ENCODE results near the gene KCTD4.

KCTD4 gene

DNA sequence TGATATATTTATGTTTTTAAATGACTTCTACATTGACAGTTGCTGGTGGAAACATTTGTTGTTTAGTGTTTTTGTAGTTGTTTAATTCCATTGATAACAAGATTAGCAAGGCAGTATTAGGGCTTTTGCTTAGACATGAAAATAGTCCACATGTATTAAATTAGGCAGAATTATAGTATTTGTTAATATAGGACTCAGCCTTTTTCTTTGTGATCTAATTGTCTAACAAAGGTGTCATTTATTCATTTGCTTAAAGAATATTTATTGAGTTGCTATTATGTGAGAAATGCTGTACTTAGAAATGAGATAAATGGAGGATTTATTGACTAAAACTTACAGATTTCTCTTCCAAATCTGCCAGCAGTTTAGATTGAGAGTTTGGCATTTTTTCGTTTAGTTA is 41.7 kb upstream of the KCTD4 start:
- Histone ChIP-seq H2BK12ac (ENCODE audit: low read length in 2 of 2) (no peak overlapping the region), H3K4ac (ENCODE audit: low read depth in 1 of 2, low read length in 2 of 2) (no peak overlapping the region), H3K27ac (ENCODE audit: low read length, poor library complexity, severe bottlenecking) (no peak overlapping the region), H3K9me3 (ENCODE audit: control insufficient read depth, low read length) (no peaks in the 10 kb centered on the region), H2BK5ac (ENCODE audit: low read depth, low read length, poor library complexity, severe bottlenecking) (no peak overlapping the region), H3K18ac (ENCODE audit: low read depth in 1 of 2, low read length in 2 of 2) (no peak overlapping the region), H3K4me3 (ENCODE audit: insufficient read depth in 1 of 2, low read depth in 1 of 2, low read length in 2 of 2) (no peak overlapping the region), H2AFZ (ENCODE audit: low read depth, low read length) (no peak overlapping the region), H2AK5ac (ENCODE audit: low read length, severe bottlenecking) (no peak overlapping the region), H3K14ac (ENCODE audit: low read length in 2 of 2) (no peak overlapping the region), H2BK120ac (ENCODE audit: low read depth, low read length) (no peak overlapping the region), H4K91ac (ENCODE audit: low read length) (no peak overlapping the region), H3K36me3 (ENCODE audit: control insufficient read depth in 1 of 2, insufficient read depth in 2 of 2, low read depth in 1 of 2, low read length in 2 of 2) (peaks cover 0 to 3% of the 10 kb centered on the region in 2 experiments), H3K4me2 (ENCODE audit: low read length, poor library complexity, severe bottlenecking) (no peak overlapping the region), H3K79me1 (replicated peaks; ENCODE audit: low read length, poor library complexity, severe bottlenecking) (peaks cover 18% of the 10 kb centered on the region), H3K4me1 (ENCODE audit: control insufficient read depth, insufficient read depth, low read depth, low read length) (peaks cover 6% of the 10 kb centered on the region), H2BK15ac (ENCODE audit: low read depth, poor library complexity, severe bottlenecking) (no peak overlapping the region), H3K27me3 (ENCODE audit: control insufficient read depth in 1 of 2, insufficient read depth in 1 of 2, low read length in 2 of 2) (no peaks in the 10 kb centered on the region), H4K8ac (ENCODE audit: low read length) (no peak overlapping the region), H3K9ac (ENCODE audit: low read length) (peak overlapping the region; percentile 39), H3K23ac (ENCODE audit: low read length in 2 of 2) (no peak overlapping the region)
- WGBS = no CpG with 5 or more reads among the region's 1 CpG
- DNase-seq = no peak

DNA sequence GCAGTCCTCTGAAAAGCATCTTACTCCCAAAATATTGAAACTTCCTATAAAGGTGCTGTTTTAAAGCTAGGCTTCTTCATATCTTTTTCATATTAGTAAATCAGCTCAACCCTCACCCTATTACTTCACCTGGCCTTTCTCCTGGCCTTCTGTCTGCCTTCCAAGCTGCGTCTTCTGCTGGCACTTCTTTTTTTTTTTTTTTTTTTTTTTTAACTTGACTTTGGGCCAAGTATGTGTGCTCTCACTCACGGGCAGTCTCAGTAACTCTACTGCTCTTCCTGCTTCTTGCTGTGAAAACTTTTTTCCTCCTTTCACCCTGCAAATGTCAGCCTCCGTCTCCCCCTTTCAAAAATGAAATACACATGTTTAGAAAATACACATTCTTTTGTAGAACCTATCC is 41.2 kb upstream of the KCTD4 start:
- H3K23ac ChIP-seq (ENCODE audit: low read length in 2 of 2) = no peak overlapping the region
- peaks cover 6% of the 10 kb centered on the region for H3K4me1 ChIP-seq (ENCODE audit: control insufficient read depth, insufficient read depth, low read depth, low read length)
- H2BK12ac ChIP-seq (ENCODE audit: low read length in 2 of 2) = no peak overlapping the region
- peaks cover 0 to 3% of the 10 kb centered on the region in 2 experiments for H3K36me3 ChIP-seq (ENCODE audit: control insufficient read depth in 1 of 2, insufficient read depth in 2 of 2, low read depth in 1 of 2, low read length in 2 of 2)
- WGBS = 19% methylated on average over 2 of the region's 3 CpGs
- H3K4me3 ChIP-seq (ENCODE audit: insufficient read depth in 1 of 2, low read depth in 1 of 2, low read length in 2 of 2) = no peak overlapping the region
- H2BK5ac ChIP-seq (ENCODE audit: low read depth, low read length, poor library complexity, severe bottlenecking) = no peak overlapping the region
- H3K18ac ChIP-seq (ENCODE audit: low read depth in 1 of 2, low read length in 2 of 2) = no peak overlapping the region
- peak overlapping the region; percentile 39 for H3K9ac ChIP-seq (ENCODE audit: low read length)
- no peak overlapping the region for H3K4ac ChIP-seq (ENCODE audit: low read depth in 1 of 2, low read length in 2 of 2)
- H2AK5ac ChIP-seq (ENCODE audit: low read length, severe bottlenecking) = no peak overlapping the region
- no peaks in the 10 kb centered on the region for H3K27me3 ChIP-seq (ENCODE audit: control insufficient read depth in 1 of 2, insufficient read depth in 1 of 2, low read length in 2 of 2)
- no peak overlapping the region for H2BK120ac ChIP-seq (ENCODE audit: low read depth, low read length)
- no peak overlapping the region for H4K8ac ChIP-seq (ENCODE audit: low read length)
- peaks cover 16% of the 10 kb centered on the region for H3K79me1 ChIP-seq (replicated peaks; ENCODE audit: low read length, poor library complexity, severe bottlenecking)
- no peak overlapping the region for H2AFZ ChIP-seq (ENCODE audit: low read depth, low read length)
- no peak overlapping the region for H2BK15ac ChIP-seq (ENCODE audit: low read depth, poor library complexity, severe bottlenecking)
- DNase-seq = peak; percentile 60
- H4K91ac ChIP-seq (ENCODE audit: low read length) = no peak overlapping the region
- no peak overlapping the region for H3K14ac ChIP-seq (ENCODE audit: low read length in 2 of 2)
- H3K4me2 ChIP-seq (ENCODE audit: low read length, poor library complexity, severe bottlenecking) = no peak overlapping the region
- no peak overlapping the region for H3K27ac ChIP-seq (ENCODE audit: low read length, poor library complexity, severe bottlenecking)
- no peaks in the 10 kb centered on the region for H3K9me3 ChIP-seq (ENCODE audit: control insufficient read depth, low read length)

DNA sequence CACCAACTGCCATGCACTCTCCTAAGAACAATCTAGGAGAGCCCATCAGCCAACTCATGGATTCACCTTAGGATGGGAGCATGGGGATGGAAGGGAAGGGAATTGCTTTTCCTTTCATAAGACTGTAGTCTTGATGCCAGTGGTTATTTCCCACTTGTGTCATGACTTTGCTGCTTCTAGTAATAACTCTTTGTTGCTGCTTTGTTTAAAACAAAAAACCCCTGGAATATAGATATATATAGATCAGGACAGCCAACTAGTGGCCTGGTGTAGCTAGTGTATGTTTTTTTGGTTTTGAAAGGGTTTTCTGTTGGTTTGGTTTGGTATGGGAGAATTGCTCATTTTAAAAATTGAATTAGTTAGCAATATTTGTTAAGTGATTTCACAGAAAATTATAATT is 39.3 kb upstream of the KCTD4 start:
- H3K4ac ChIP-seq (ENCODE audit: low read depth in 1 of 2, low read length in 2 of 2) = no peak overlapping the region
- peaks cover 9% of the 10 kb centered on the region for H3K4me1 ChIP-seq (ENCODE audit: control insufficient read depth, insufficient read depth, low read depth, low read length)
- no peak overlapping the region for H3K9ac ChIP-seq (ENCODE audit: low read length)
- H2BK5ac ChIP-seq (ENCODE audit: low read depth, low read length, poor library complexity, severe bottlenecking) = no peak overlapping the region
- no peak overlapping the region for H2BK12ac ChIP-seq (ENCODE audit: low read length in 2 of 2)
- H3K79me1 ChIP-seq (replicated peaks; ENCODE audit: low read length, poor library complexity, severe bottlenecking) = peaks cover 11% of the 10 kb centered on the region
- no peak overlapping the region for H2AK5ac ChIP-seq (ENCODE audit: low read length, severe bottlenecking)
- H4K91ac ChIP-seq (ENCODE audit: low read length) = no peak overlapping the region
- no peak overlapping the region for H3K14ac ChIP-seq (ENCODE audit: low read length in 2 of 2)
- H3K4me2 ChIP-seq (ENCODE audit: low read length, poor library complexity, severe bottlenecking) = no peak overlapping the region
- no peak for DNase-seq
- H2AFZ ChIP-seq (ENCODE audit: low read depth, low read length) = no peak overlapping the region
- H3K4me3 ChIP-seq (ENCODE audit: insufficient read depth in 1 of 2, low read depth in 1 of 2, low read length in 2 of 2) = no peak overlapping the region
- no peaks in the 10 kb centered on the region for H3K9me3 ChIP-seq (ENCODE audit: control insufficient read depth, low read length)
- H4K8ac ChIP-seq (ENCODE audit: low read length) = no peak overlapping the region
- H3K27ac ChIP-seq (ENCODE audit: low read length, poor library complexity, severe bottlenecking) = no peak overlapping the region
- H2BK15ac ChIP-seq (ENCODE audit: low read depth, poor library complexity, severe bottlenecking) = no peak overlapping the region
- no peak overlapping the region for H3K23ac ChIP-seq (ENCODE audit: low read length in 2 of 2)
- peaks cover 0 to 3% of the 10 kb centered on the region in 2 experiments for H3K36me3 ChIP-seq (ENCODE audit: control insufficient read depth in 1 of 2, insufficient read depth in 2 of 2, low read depth in 1 of 2, low read length in 2 of 2)
- H3K27me3 ChIP-seq (ENCODE audit: control insufficient read depth in 1 of 2, insufficient read depth in 1 of 2, low read length in 2 of 2) = no peaks in the 10 kb centered on the region
- H3K18ac ChIP-seq (ENCODE audit: low read depth in 1 of 2, low read length in 2 of 2) = no peak overlapping the region
- no peak overlapping the region for H2BK120ac ChIP-seq (ENCODE audit: low read depth, low read length)

DNA sequence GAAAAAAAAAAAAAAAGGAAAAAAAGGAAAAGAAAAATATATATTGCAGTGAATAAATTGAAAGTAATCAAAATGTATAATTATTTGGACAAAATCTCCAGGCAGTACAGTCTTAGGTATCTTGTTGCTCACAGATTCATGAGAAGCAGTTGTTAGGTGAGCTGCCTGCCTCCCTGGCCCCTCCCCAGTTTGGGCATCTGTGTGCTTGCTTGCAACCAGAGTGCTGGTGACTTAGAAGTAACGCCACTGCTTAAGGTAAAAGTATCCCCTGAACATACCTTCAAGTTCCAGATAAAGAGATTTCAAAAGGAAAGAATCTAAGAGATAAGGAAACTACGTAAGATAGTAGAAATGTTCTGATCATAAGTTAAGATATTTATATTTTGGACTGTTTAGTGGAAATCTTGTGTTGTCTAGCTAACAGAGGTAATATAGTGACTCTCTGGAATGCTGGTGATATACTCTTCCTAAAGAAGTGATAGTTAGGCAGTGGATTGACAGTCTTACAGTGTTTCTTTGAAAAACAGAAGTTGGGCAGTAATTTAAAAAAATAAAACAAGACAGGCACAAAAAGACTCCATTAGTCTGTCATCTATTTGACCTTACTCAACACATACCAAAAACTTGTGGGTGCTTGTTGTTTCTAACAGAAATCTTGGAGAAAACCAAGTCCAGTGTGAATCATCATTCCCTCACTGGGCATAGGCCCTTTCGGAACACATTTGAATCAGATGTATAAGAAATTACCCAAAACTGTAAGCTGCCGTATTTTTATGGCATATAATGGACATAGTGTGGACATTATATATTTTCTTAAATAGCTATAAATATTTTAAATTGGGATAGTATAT is 38.3 kb upstream of the KCTD4 start:
- Histone ChIP-seq H4K91ac (ENCODE audit: low read length) (no peak overlapping the region), H2BK12ac (ENCODE audit: low read length in 2 of 2) (no peak overlapping the region), H3K23ac (ENCODE audit: low read length in 2 of 2) (no peak overlapping the region), H3K4me3 (ENCODE audit: insufficient read depth in 1 of 2, low read depth in 1 of 2, low read length in 2 of 2) (no peak overlapping the region), H3K9ac (ENCODE audit: low read length) (peak overlapping the region; percentile 7), H3K27me3 (ENCODE audit: control insufficient read depth in 1 of 2, insufficient read depth in 1 of 2, low read length in 2 of 2) (no peaks in the 10 kb centered on the region), H3K14ac (ENCODE audit: low read length in 2 of 2) (no peak overlapping the region), H2AK5ac (ENCODE audit: low read length, severe bottlenecking) (peak overlapping the region; percentile 89), H3K36me3 (ENCODE audit: control insufficient read depth in 1 of 2, insufficient read depth in 2 of 2, low read depth in 1 of 2, low read length in 2 of 2) (peaks cover 0 to 3% of the 10 kb centered on the region in 2 experiments), H2BK5ac (ENCODE audit: low read depth, low read length, poor library complexity, severe bottlenecking) (no peak overlapping the region), H2BK15ac (ENCODE audit: low read depth, poor library complexity, severe bottlenecking) (no peak overlapping the region), H3K4me2 (ENCODE audit: low read length, poor library complexity, severe bottlenecking) (no peak overlapping the region), H3K79me1 (replicated peaks; ENCODE audit: low read length, poor library complexity, severe bottlenecking) (peaks cover 12% of the 10 kb centered on the region), H3K9me3 (ENCODE audit: control insufficient read depth, low read length) (no peaks in the 10 kb centered on the region), H4K8ac (ENCODE audit: low read length) (no peak overlapping the region), H3K27ac (ENCODE audit: low read length, poor library complexity, severe bottlenecking) (no peak overlapping the region), H3K4me1 (ENCODE audit: control insufficient read depth, insufficient read depth, low read depth, low read length) (peaks cover 12% of the 10 kb centered on the region), H3K18ac (ENCODE audit: low read depth in 1 of 2, low read length in 2 of 2) (no peak overlapping the region), H2AFZ (ENCODE audit: low read depth, low read length) (no peak overlapping the region), H2BK120ac (ENCODE audit: low read depth, low read length) (no peak overlapping the region), H3K4ac (ENCODE audit: low read depth in 1 of 2, low read length in 2 of 2) (no peak overlapping the region)
- WGBS = 97% methylated on average over 1 of the region's 4 CpGs
- no peak for DNase-seq
